NCI-H128 (cell line): Measurements from ENCODE around the gene KSR1.
"Not testable (repeated sequence)": the region's sequence is repeated elsewhere in the genome, so short reads cannot be mapped to it uniquely, and the experiment has no call there.

Experiments used
- DNase-seq: peaks from one replicate; lab custom pipeline; 2025; ENCODE audit not compliant: unreplicated experiment; lab: John Stamatoyannopoulos, UW

The KSR1 gene

GRCh38 chr17:27491713-27492190 is 35.5 kb downstream of the KSR1 start:
- no peak for DNase-seq

- no peak for DNase-seq
Observed at GRCh38 chr17:27492470-27492869, 36.2 kb downstream of the KSR1 start.

- no peak for DNase-seq
Observed at GRCh38 chr17:27493088-27493487, 36.8 kb downstream of the KSR1 start.

- no peak for DNase-seq
Observed at GRCh38 chr17:27494192-27495091, 38.2 kb downstream of the KSR1 start.

- no peak for DNase-seq
Observed at GRCh38 chr17:27495460-27495859, 39.2 kb downstream of the KSR1 start.

GRCh38 chr17:27496005-27496404 is 39.8 kb downstream of the KSR1 start:
- no peak for DNase-seq

GRCh38 chr17:27496437-27496943 is 40.2 kb downstream of the KSR1 start:
- no peak for DNase-seq

GRCh38 chr17:27496971-27497370 is 40.7 kb downstream of the KSR1 start:
- DNase-seq: no peak

GRCh38 chr17:27497696-27498095 is 41.4 kb downstream of the KSR1 start:
- no peak for DNase-seq

- no peak for DNase-seq
Observed at GRCh38 chr17:27498615-27499309, 42.5 kb downstream of the KSR1 start.

- no peak for DNase-seq
Observed at GRCh38 chr17:27499451-27500265, 43.4 kb downstream of the KSR1 start.

- not testable (repeated sequence) for DNase-seq
Observed at GRCh38 chr17:27501338-27501737, 45.1 kb downstream of the KSR1 start.

GRCh38 chr17:27502526-27503324 is 46.5 kb downstream of the KSR1 start:
- no peak for DNase-seq

GRCh38 chr17:27503611-27504010 is 47.4 kb downstream of the KSR1 start:
- no peak for DNase-seq

- no peak for DNase-seq
Observed at GRCh38 chr17:27504188-27504995, 48.1 kb downstream of the KSR1 start.

- no peak for DNase-seq
Observed at GRCh38 chr17:27506348-27507218, 50.3 kb downstream of the KSR1 start.

GRCh38 chr17:27511168-27511883 is 55.1 kb downstream of the KSR1 start:
- no peak for DNase-seq

GRCh38 chr17:27512031-27512430 is 55.8 kb downstream of the KSR1 start:
- DNase-seq: no peak
